IPS-NIHi11 (cell line): ENCODE measurements around the gene ZFAND6.
"Not testable (repeated sequence)": the region's sequence is repeated elsewhere in the genome, so short reads cannot be mapped to it uniquely, and the experiment has no call there.

ENCODE experiments used
- DNase-seq: peaks from one replicate; pipeline ENCODE4 v3.0.0; 2012; ENCODE audit warnings: mixed read lengths, low spot score

Gene ZFAND6

DNA sequence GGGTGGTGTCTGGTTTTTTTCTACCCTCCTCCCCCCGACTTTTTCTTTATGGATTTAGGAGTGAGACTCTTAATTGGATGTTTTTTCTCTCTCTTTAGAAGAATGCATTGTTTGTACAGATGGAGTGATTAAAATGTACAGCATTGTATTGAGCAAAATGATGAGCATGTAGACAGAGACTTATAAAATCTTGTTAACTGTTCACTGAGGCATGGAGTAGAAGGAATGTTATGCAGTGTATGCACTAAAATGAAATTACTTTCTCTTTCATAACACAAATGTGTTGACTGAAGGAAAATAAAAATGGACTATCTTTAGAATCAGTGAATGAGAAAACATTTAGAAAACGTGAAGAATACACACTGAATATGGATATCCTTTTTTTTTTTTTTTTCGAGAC, 39.8 kb downstream of the ZFAND6 start:
- no peak for DNase-seq

DNA sequence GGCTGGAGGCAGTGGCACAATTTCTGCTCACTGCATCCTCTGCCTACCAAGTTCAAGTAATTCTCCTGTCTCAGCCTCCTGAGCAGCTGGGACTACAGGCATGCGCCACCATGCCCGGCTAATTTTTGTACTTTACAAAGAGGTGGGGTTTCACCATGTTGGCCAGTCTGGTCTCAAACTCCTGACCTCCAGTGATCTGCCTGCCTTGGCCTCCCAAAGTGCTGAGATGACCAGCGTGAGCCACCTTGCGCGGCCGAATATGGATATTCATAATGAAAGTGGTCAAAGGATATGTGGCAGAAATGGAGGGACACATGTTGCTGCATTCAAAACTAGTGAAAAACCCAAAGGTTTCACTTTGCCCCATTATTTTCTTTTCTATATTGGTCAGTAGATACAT, 40.2 kb downstream of the ZFAND6 start:
- DNase-seq = not testable (repeated sequence)

DNA sequence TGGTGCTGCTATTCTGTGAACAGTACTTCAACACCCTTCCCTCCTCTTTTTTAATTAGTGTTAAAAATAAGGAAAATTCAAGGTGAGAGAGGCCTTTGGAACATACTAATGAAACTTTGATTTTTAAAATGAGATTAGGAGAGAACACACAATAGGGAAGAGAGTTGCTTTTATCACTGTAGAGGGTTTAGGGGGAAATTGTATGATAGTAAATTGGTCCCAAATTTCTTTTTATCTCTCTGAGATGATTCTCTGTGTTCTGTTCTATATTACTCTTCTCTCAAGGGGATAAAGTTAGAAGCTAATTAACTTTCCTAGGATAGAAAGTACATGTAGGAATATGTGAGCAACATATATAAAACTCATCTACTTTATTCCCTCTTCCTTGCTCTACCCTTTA, 40.8 kb downstream of the ZFAND6 start:
- no peak for DNase-seq

DNA sequence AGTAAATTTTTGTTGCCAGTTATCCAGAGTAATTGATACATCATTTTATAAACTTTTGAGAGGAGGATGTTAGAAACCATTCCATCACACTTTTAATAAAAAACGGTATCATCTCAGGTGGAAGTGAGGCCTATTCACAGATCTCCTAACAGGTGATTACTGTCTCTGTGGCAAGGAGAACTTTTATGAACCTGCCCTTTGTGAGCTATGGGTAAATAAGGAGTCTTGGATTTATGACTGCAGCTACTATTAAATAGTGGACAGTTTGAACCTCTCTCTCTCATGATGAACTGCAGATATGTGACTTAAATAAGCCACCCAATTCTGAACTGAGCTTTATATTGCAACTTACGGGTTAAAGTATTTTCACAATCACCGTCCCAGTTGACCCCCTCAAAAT, 45.7 kb downstream of the ZFAND6 start:
- no peak for DNase-seq

DNA sequence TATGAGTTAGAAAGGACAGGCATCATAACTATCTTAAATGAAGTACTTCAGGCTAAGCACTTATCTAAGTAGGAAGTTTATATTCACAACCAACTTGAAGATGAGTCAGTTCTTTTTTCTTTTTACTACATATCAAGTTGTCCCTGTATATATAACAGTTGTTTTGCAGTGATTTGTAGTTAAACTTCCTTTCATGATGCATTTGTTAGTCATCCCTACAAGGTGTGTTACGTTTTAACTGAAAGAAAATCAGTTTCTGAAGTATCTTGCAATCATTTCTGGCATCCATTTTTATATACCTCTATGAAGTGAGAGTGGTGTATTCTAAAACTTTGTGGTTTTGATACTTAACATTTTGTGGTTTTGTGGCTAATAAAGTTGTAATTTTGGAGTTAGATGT, 46.1 kb downstream of the ZFAND6 start:
- no peak for DNase-seq

DNA sequence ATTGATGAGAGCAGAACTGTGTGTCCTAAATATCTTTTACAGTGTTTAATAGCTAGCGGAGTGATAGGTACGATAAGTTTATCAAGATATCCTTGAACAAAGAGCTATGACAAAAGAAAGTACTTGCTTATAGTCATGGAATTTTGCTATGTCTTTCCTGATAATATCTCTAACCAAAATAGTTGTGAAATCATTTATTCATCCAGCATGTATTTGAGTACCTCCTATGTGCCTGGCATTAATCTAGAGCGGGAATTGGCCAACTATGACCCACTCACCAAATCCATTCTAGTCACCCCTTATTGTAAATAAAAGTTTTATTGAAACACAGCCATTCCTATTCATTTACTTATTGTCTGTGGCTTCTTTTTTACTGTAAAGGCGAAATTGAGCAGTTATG, 46.6 kb downstream of the ZFAND6 start:
- no peak for DNase-seq

DNA sequence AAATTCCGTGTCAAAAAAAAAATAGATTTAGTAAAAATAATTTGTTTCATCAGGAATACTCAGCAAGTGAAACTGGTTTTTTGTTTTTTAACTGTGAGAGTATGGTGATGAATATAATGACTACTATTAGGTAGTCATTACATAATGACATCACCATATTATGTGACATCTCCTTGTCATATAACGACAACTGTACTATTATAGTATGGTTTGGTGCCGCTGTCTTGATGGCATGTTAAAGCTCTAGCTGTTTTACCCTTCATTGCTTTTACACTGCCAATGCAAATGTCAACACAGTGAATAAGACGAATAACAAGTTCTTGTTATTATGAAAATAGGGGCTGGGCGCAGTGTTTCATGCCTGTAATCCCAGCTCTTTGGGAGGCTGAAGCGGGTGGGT, 47.7 kb downstream of the ZFAND6 start:
- DNase-seq = no peak

DNA sequence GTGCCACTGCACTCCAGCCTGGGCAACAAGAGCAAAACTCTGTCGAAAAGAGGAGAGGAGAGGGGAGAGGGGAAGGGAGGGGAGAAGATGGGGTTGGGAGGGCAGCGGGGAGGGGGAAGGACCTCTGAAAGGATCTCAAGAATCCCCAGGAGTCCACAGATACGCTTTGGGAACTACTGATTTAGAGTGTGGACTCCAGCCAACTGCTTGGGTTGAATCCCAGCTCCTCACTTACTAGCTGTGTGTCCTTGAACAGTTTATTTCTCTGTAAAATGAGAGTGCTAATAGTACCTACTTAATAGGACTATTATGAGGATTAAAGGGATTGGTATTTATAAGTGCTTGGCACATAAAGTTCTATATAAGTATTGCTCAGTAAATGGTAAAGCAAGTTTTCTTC, 48.3 kb downstream of the ZFAND6 start:
- no peak for DNase-seq

DNA sequence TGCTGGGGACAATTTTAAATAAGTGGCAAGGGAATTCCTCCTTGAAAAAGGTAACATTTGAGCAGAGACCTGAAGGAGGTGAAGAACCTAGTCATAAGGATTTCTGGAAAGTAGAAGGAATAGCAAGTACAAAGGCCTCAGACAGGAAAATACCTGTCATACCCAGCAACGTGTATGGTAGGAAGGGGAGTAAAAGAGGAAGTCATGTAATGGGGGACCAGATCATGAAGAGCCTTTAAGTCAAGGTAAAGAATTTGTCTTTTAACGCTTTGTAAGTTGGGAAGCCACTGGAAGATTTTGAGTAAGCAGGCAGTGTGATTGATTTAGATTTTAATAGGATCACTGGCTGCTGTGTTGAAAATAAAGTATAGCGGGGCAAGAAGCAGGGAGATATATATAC, 49.9 kb downstream of the ZFAND6 start:
- no peak for DNase-seq

DNA sequence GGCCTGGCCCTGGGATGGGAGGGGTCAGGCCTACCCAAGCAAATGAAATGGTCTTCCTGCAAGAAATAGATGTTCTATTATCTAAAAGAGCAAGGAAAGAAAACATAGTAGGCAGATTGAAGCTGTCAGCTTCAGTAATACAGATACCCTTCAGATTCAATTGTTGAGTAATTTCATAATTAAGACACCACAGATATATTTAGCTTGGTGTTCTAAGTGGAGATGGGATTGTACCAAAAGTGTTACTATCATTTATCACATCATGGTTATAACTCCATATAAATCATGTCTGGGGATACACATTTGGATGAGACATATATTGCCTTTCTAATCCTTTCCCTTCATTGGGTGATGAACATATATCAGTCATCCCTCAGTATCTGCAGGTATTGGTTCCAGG, 51.4 kb downstream of the ZFAND6 start:
- DNase-seq = no peak

DNA sequence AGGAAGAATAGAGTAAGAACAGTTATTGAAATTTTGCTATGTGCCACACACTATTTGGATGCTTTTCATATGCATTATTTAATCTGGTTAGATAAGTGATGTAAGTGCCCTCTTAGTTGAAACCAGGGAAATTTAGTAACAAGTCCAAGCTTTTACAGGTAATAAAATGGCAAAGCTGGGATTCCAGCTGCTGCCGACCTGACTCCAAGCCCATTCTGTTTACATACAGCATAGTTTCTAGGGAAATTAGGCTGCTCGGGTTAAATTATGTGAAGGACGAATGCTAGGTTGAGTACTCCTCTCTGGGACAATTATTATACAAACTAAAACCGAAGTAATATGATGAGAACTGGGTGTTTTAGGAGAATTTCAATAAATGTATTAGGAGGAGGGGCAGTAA, 54.6 kb downstream of the ZFAND6 start:
- DNase-seq = no peak

DNA sequence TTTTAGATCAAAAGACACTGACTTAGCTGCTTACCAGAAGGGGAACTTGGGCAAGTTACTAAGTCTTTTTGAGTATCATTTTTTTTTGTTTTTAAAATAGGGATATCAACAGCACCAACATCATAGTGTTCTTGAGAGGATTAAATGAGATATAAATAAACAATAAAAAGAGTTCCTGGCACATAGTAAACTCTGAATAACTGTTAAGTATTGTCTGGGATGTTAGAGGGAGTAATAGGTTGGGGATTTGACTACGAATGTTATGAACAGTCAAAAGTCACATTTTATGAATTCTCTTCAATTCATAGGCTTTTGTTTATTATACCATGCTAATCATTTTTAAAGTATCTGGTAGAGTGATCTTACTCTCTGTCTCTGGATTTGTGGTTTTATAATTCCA, 55.5 kb downstream of the ZFAND6 start:
- DNase-seq = no peak

DNA sequence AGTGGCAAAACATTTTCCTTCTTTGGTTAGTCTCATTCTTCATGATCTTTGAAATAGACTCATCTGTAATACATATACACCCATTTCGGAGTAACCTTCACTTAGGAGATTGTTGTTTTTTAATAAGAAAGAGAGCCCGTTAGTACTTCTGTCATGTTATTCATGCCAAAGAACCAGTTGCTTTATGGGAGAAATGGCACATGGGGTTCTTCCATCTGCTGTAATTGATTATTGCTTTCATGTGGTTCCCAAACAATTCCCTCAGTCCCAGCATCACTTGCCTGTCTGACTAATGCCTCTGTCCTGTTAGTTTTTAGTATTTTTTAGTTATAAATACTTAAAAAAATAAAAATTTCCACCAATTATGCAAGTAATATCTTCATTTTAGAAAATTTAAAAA, 59.5 kb downstream of the ZFAND6 start:
- DNase-seq = no peak

DNA sequence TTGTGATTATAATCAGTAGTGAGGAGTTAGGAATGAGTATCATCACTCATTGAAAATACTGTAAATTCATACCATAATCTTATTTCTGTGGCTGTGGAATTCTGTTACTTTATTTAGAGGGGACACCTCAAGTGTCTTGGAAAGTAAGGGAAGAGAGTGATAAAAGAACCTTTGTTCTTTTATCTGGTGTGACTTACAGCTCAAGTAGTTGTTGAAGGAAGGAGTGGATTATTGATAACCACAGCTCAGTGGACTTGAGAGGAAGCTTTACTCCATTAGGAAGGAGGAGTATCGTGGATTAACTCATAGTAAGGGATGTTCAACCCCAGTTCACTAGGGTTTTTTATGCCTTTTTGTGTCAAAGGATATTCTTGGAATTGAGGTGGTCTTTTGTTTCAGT, 61.2 kb downstream of the ZFAND6 start:
- DNase-seq = no peak

DNA sequence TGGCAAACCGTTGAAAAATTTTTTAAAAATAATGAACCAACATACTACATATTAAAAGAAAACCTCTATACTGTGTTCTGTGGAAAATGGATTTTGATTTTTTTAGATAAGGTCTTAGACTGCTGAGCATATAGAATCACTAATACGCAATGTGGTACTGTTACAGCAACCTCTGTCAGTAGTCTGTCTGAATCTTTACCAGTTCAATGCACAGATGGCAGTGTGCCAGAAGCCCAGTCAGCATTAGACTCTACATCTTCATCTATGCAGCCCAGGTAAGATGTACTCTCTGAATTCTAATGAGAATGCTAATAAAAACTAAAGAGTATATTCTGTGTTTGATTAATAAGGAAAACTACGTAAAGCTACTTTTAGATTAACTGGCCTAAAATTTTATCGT, 62.1 kb downstream of the ZFAND6 start:
- no peak for DNase-seq

DNA sequence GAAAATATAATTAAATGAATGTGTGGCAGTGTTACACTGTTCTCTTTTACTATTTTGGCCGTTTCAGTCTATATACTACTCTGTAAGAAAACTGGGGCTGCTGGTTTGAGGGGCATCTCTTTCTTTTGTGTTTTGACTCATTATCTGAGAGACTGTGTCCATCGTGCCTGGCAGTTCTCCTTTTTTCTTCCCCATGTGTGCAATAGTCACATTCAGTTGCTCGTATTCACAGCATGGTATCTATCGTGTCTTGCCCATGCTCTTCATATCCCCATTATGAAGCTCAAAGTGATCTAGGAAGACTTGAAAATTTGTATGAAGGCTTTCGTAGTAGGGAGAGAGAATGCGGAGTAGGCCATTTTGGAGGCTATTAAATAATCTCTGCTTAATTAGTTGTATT, 63.6 kb downstream of the ZFAND6 start:
- no peak for DNase-seq

DNA sequence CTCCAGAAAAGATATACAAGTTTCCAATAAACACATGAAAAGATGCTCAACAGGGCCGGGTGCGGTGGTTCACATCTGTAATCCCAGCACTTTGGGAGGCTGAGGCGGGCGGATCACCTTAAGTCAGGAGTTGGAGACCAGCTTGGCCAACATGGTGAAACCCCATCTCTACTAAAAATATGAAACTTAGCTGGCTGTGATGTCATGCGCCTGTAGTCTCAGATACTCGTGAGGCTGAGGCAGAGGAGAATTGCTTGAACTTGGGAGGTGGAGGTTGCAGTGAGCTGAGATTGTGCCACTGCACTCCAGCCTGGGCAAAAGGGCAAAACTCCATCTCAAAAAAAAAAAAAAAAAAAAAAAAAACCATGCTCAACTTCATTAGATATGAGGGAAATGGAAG, 67.8 kb downstream of the ZFAND6 start:
- not testable (repeated sequence) for DNase-seq

DNA sequence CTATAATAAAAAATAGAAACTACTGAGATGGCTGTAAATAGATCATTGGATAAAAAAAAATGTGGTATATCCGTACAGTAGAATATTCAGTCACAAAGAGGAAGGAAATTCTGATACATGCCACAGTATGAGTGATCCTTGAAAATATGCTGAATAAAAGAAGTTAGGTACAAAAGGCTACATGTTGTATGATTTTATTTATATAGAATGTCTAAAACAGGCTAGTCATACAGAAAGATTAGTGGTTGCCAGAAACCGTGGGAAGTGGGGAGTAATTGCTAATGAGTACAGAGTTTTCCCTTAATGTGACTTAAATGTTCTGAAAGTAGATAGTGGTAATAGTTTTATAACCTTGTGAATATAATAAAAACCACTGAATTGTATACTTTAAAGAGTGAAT, 68.4 kb downstream of the ZFAND6 start:
- DNase-seq = no peak

DNA sequence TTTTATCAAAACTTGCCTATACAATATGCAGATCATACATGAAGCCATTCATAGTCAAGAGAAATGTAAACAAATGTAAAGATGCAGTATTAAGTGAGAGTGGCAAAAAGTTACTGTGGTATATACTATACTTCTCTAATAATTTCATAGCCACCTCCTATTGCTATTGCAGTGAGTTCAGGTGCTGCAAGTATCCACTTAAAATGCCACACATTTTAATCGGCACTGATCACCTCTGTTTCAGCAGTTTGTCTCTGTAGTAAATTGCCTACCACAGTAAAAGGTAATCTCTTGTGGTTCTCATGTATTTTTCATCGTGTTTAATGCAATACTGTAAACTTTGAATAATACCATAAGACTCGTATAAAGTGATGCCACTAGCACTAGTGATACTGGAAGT, 72.9 kb downstream of the ZFAND6 start:
- DNase-seq = no peak

DNA sequence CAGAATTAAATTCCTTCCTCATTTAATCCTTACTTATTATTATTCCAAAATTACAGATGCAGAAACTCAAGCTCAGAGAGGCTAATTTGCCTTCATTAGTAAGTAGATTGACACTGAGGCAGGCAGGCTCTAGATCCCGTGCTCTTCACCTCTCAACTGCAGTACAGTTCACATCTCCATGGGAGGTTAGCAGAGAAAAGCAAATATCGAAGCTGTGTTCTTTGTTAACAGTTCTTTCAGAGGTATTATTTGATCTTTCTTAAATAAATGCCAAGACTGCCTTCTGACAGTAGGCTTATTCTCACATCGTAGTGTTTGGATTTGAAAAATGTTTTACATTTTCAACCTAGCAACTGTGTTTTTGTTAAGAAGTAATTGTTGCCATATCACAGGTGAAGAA, 77.4 kb downstream of the ZFAND6 start:
- DNase-seq = no peak

DNA sequence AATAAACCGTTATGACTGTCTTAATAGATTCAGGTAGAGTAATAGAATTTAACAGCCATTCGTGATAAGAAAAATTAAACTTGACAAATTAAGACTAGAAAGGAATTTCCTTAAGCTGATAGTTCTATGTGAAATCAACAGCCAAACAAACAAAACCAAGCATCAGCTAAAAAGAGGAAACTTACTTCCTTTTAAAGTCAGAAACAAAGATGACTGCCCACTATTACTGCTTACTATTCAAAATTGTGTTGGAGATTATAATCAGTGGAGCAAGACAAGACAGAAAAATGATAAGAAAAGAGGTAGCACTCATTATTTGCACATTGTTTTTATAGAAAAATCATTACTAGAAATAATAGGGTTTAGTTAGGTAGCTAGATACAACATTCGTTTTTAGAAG, 79.5 kb downstream of the ZFAND6 start:
- no peak for DNase-seq

DNA sequence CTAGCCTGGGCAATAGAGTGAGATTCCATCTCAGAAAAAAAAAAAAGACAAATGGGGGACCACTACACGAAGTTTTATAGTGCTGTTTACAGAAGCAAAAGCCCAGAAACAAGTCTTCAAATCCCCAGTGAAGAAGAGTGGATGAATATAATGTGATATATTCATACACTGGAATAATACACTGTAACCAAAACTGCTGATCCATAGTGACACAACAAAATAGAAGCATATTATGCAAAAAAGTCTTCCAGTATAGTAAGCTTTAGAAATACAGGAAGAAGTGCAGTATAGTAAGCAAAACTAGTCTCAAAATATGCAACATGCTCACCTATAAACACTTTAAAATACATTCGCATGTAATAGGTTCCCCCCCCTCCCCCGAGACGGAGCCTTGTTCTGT, 81.4 kb downstream of the ZFAND6 start:
- DNase-seq = no peak

DNA sequence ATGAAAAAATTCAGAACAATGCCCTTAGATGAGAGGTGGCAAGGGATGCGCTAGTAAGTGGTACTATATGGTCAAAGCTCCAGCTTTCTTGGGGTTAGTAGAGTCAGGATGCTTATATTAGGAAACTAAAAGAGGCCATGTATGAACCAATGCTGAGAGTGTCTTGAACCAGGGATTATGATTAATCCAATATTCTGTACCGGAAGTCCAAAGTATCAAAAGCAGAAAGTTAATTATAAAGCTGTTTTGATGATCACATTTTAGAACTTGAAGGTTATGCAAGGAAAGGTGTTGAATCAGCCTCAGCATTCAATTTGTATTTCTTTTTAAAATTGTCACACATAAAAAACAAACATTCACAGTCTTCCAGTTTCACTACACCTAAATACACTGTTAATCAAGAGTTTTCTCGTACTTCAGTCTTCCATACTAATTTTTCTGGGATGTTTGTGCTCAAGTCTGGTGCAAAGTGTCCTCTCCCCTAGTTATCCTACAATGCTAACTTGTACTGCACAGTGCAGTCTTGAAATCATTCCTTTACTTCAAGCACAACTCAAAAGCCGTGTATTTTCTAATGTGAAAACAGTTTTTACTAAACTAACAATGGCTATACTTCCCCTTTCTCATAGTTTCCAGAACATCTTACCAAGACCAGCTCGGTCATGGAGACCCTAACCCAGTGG, 82.6 kb downstream of the ZFAND6 start:
- DNase-seq = no peak

DNA sequence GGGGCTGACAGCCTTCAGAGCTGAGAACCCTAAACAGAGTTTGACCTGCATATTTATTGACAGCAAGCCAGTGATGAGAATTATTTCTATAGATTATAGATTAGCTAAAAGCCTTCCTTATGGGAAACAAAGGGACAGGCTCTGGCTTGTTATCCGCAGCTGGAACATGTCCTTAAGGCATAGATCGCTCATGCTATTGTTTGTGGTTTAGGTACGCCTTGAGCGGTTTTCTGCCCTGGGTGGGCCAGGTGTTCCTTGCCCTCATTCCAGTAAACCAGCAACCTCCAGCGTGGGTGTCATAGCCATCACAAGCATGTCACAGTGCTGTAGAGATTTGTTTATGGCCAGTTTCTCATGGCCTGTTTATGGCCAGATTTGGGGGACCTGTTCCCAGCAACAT, 83.2 kb downstream of the ZFAND6 start:
- DNase-seq = no peak

DNA sequence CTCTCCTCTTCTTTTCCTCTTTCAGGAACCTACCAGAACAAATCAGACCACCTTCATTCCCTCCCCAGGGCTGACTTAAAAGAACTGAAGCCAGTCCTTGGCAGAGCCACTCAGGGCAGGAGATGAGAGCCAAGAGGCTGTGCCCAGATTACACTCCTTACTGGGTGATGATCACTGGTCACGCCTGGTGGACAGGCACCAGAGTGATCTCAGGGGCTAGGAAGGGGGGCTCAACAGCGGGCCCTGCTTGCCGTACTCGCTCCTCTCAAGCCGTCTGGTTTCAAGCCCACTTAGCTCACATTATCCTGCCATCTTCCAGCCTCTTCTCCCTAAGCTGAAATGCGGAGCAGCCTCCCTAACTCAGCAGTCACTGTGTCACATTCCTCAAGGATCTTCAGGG, 91.7 kb downstream of the ZFAND6 start:
- DNase-seq = no peak
